Right lung (tissue), 5 donors: Measurements from ENCODE around the gene JAK1. TPM values are rescaled to one million over a fixed set of nuclear protein-coding genes. Genes with fewer than 3 reads are reported as not detected.

Experiments used
- DNase-seq, 2 donors: peaks; one replicate each; pipeline ENCODE4 v3.0.0-alpha.2; 2013
- polyA plus RNA-seq, 5 donors: library from polyadenylated mRNA; unstranded; fragments of 120-200 nt; gene quantifications; one replicate each; pipeline versions ENCODE4 v1.2.1 to v1.2.3, GENCODE V29; 2013; ENCODE audit warnings: inconsistent platforms in 1 of 5, low replicate concordance in 1 of 5; ENCODE audit not compliant: insufficient read length in 5 of 5, insufficient read depth in 1 of 5

Gene JAK1
- polyA plus RNA-seq, 5 donors = 84.8 to 122 (median 108) TPM

DNA sequence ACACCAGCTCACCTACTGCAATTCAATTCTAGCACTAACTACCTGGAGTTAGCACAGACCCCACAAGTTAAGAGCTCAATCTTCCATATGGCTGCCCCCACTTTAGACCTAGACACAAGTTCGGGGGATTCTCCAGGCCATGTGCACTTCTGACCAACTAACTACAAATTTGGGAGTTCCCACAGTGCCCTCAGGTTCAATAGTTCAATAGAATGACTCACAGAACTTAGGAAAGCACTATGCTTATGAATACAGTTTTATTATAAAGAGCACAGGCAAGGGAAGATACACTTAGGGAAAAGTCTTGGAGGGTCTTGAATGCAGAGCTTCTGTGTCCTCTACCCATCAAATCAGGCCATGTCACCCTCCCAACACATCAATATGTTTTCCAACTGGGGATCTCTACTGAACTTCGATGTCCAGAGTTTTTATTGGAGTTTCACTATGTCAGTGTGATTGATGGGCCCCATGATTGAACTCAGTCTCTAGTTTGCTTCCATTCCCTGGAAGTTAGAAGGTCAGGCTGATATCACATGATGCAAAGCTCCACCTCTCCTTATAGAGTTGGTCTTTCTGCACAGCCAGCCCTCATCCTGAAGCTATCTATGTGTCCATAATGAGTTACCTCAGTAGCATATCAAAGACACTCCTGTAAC lies 175.4 kb downstream of the JAK1 start:
- DNase-seq = no peak

Other genes with a start within 250 kb of the JAK1 start
- gene RAVER2, start 221.5 kb downstream of the JAK1 start, polyA plus RNA-seq = 10 to 100 TPM; 25.8 to 38.5 (median 34.0) TPM
- 1 to 10 TPM; 1.8 to 3.7 (median 3.0) TPM for gene AK4, start 181.7 kb upstream of the JAK1 start, polyA plus RNA-seq